Astrocyte (in vitro differentiated cells and primary cell): ENCODE data around the gene ESRRG. TPM values are rescaled to one million over a fixed set of nuclear protein-coding genes. Genes with fewer than 3 reads are reported as not detected.

ENCODE experiments used
- DNase-seq: peaks from one replicate; pipeline ENCODE4 v3.0.0-alpha.2; 2010; ENCODE audit warnings: low read depth
- FAIRE-seq: peaks from 2 replicates; lab custom pipeline; 2011; peaks lifted over from hg19 to GRCh38; lab: Jason Lieb, UNC
- H2AFZ ChIP-seq: 2 replicates; pipeline ENCODE4 v1.6.0; 2012; ENCODE audit warnings: low read depth, low read length, inconsistent platforms
- H3K27ac ChIP-seq: 2 replicates; pipeline ENCODE4 v1.5.1; 2011; ENCODE audit warnings: low read depth, low read length, inconsistent platforms
- H3K27me3 ChIP-seq: 2 replicates; pipeline ENCODE4 v1.6.0; 2011; ENCODE audit warnings: low read length, inconsistent platforms; ENCODE audit not compliant: insufficient read depth
- H3K36me3 ChIP-seq: 2 replicates; pipeline ENCODE4 v1.5.1; 2011; ENCODE audit warnings: low read length, inconsistent platforms; ENCODE audit not compliant: insufficient read depth
- H3K4me1 ChIP-seq: 2 replicates; pipeline ENCODE4 v1.5.1; 2011; ENCODE audit warnings: low read length, inconsistent platforms; ENCODE audit not compliant: insufficient read depth
- H3K4me2 ChIP-seq: 2 replicates; pipeline ENCODE4 v1.6.0; 2012; ENCODE audit warnings: low read length, inconsistent platforms
- H3K4me3 ChIP-seq: 2 replicates; pipeline ENCODE4 v1.5.1; 2011; ENCODE audit warnings: low read depth, mild to moderate bottlenecking, low read length, inconsistent platforms; ENCODE audit not compliant: insufficient read depth
- H3K79me2 ChIP-seq: 2 replicates; pipeline ENCODE4 v1.6.0; 2012; ENCODE audit warnings: mild to moderate bottlenecking, low read length, inconsistent platforms; ENCODE audit not compliant: insufficient read depth
- H3K9ac ChIP-seq: 2 replicates; pipeline ENCODE4 v1.6.0; 2012; ENCODE audit warnings: mild to moderate bottlenecking, low read length, inconsistent platforms
- H3K9me3 ChIP-seq: 2 replicates; pipeline ENCODE4 v1.5.1; 2012; ENCODE audit warnings: low read depth, mild to moderate bottlenecking, low read length, inconsistent platforms; ENCODE audit not compliant: insufficient read depth
- H4K20me1 ChIP-seq: 2 replicates; pipeline ENCODE4 v1.6.0; 2012; ENCODE audit warnings: low read length, inconsistent platforms; ENCODE audit not compliant: insufficient read depth
- H3K27ac Mint-ChIP-seq: one replicate; pipeline ENCODE4 v1.8.0; 2021; ENCODE audit warnings: mild to moderate bottlenecking, mixed read lengths; ENCODE audit not compliant: unreplicated experiment
- H3K27me3 Mint-ChIP-seq: one replicate; pipeline ENCODE4 v1.8.0; 2021; ENCODE audit warnings: low read depth, mixed read lengths; ENCODE audit not compliant: unreplicated experiment
- H3K36me3 Mint-ChIP-seq: one replicate; pipeline ENCODE4 v1.8.0; 2021; ENCODE audit warnings: low read depth, mixed read lengths; ENCODE audit not compliant: unreplicated experiment
- H3K4me1 Mint-ChIP-seq: one replicate; pipeline ENCODE4 v1.8.0; 2021; ENCODE audit warnings: low read depth, mixed read lengths; ENCODE audit not compliant: unreplicated experiment
- H3K4me3 Mint-ChIP-seq: one replicate; pipeline ENCODE4 v1.8.0; 2021; ENCODE audit warnings: mild to moderate bottlenecking, moderate library complexity, mixed read lengths; ENCODE audit not compliant: unreplicated experiment
- H3K9me3 Mint-ChIP-seq: one replicate; pipeline ENCODE4 v1.8.0; 2021; ENCODE audit warnings: mild to moderate bottlenecking, mixed read lengths; ENCODE audit not compliant: unreplicated experiment
- CTCF ChIP-seq: IDR thresholded peaks from 2 replicates; pipeline ENCODE4 v1.5.1; 2011; ENCODE audit warnings: low read depth, mild to moderate bottlenecking, inconsistent platforms, low read length, moderate library complexity; ENCODE audit not compliant: insufficient read depth
- EZH2 ChIP-seq: IDR thresholded peaks from 2 replicates; pipeline ENCODE4 v1.6.1; 2012; ENCODE audit warnings: mild to moderate bottlenecking, low read length, inconsistent platforms; ENCODE audit not compliant: insufficient read depth
- total RNA-seq: library from RNA; stranded (reverse); gene quantifications from 2 replicates; pipeline ENCODE4 v1.2.1, GENCODE V29; 2021

ESRRG gene
- total RNA-seq, 1 donor from 2014 or later: 0.79 TPM

DNA sequence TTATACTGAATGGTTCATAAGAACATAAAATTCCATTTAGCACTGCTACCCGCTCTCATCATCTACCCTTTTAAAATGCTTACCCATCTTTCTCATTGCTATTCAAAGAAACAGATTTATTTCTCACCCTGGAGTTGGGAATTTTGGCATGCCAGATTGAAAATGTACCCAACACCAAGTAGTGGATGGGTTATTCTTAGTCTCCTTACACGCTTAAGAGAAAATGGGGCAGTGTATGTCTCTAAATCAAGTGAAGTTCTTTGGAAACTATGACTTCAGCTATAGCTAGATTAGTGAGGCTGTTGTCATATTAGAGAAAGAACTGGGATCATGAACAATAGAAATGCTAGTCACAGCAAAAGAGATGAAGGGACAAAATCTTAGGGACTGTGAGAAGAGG is 27.7 kb upstream of the ESRRG start:
- H3K27ac ChIP-seq: no peak overlapping the region
- no peak for FAIRE-seq
- no peak overlapping the region for H3K9ac ChIP-seq
- no peak overlapping the region for H3K4me3 Mint-ChIP-seq
- H3K4me1 ChIP-seq: no peaks in the 10 kb centered on the region
- no peak for TF ChIP-seq CTCF
- no peak for TF ChIP-seq EZH2
- no peaks in the 10 kb centered on the region for H3K36me3 Mint-ChIP-seq
- H3K4me3 ChIP-seq: no peak overlapping the region
- no peak for DNase-seq
- no peaks in the 10 kb centered on the region for H3K36me3 ChIP-seq
- H3K9me3 ChIP-seq: no peaks in the 10 kb centered on the region
- H3K9me3 Mint-ChIP-seq: no peaks in the 10 kb centered on the region
- H4K20me1 ChIP-seq: no peaks in the 10 kb centered on the region
- H3K4me2 ChIP-seq: no peak overlapping the region
- no peak overlapping the region for H3K27ac Mint-ChIP-seq
- no peaks in the 10 kb centered on the region for H3K27me3 ChIP-seq
- H2AFZ ChIP-seq: no peak overlapping the region
- no peaks in the 10 kb centered on the region for H3K27me3 Mint-ChIP-seq
- no peaks in the 10 kb centered on the region for H3K79me2 ChIP-seq
- H3K4me1 Mint-ChIP-seq: no peaks in the 10 kb centered on the region

DNA sequence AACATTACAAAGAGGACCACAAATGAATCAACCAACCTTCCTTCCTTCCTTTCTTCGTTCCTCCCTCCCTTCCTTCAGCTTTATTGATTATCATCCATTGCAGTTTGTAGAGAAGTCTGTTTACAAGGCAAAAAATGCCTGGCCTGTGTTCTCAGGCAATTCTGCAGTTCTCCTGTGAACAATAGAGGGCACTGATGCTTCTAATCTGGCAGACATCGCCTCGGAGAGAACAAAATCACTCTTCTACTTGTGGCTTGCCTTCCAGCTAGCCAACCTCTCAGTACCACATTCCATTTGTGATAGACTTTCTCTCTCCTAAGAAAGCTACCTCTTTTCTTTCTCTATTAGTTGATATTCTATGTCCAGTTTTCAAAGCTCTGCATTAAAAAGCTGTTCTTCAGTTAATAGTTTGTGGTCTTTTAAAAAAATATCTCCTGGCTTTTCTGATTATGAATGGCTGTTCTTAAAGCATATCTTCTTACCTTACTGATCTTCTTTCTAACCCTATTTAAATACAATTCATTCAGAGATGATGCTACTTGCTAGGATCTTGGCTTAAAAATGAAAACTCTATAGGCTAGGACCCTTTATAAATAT is 26.9 kb upstream of the ESRRG start:
- Histone ChIP-seq H3K9ac (no peak overlapping the region), H3K4me2 (no peak overlapping the region), H3K4me1 (no peaks in the 10 kb centered on the region), H3K27me3 (no peaks in the 10 kb centered on the region), H3K4me3 (no peak overlapping the region), H3K27ac (no peak overlapping the region), H3K36me3 (no peaks in the 10 kb centered on the region), H2AFZ (no peak overlapping the region), H3K79me2 (no peaks in the 10 kb centered on the region), H4K20me1 (no peaks in the 10 kb centered on the region), H3K9me3 (no peaks in the 10 kb centered on the region)
- FAIRE-seq (peak; percentile 58), DNase-seq (peak; percentile 51)
- no peak for TF ChIP-seq EZH2
- peak; percentile 75 for TF ChIP-seq CTCF
- Mint-ChIP-seq H3K27ac (no peak overlapping the region), H3K4me1 (no peaks in the 10 kb centered on the region), H3K4me3 (no peak overlapping the region), H3K36me3 (no peaks in the 10 kb centered on the region), H3K27me3 (no peaks in the 10 kb centered on the region), H3K9me3 (no peaks in the 10 kb centered on the region)

DNA sequence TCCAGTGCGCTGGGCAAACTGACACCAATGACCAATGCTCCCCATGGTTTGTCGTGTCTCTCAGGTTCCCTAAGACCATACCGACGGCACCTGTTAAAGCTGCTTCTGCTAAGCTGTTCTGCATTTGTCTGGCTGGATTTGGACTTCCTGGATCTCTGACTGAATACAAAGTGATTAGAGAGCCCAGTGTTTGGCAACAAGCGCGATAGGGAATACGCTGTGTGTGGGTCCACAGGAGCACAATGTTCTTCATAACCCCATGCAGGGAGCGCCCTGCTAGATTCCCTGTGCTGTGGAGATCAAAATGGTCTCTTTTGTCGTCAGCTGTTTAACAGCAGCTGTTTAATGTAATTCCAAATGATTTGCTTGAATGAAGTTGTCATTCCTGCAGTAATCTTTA is 26.0 kb upstream of the ESRRG start:
- Histone ChIP-seq H3K27me3 (no peaks in the 10 kb centered on the region), H3K79me2 (no peaks in the 10 kb centered on the region), H3K4me3 (no peak overlapping the region), H3K9me3 (no peaks in the 10 kb centered on the region), H4K20me1 (no peaks in the 10 kb centered on the region), H3K27ac (no peak overlapping the region), H3K9ac (no peak overlapping the region), H3K4me2 (no peak overlapping the region), H3K36me3 (no peaks in the 10 kb centered on the region), H2AFZ (no peak overlapping the region), H3K4me1 (no peaks in the 10 kb centered on the region)
- Mint-ChIP-seq H3K36me3 (no peaks in the 10 kb centered on the region), H3K4me3 (no peak overlapping the region), H3K4me1 (no peaks in the 10 kb centered on the region), H3K27ac (no peak overlapping the region), H3K27me3 (no peaks in the 10 kb centered on the region), H3K9me3 (no peaks in the 10 kb centered on the region)
- DNase-seq (no peak), FAIRE-seq (no peak)
- TF ChIP-seq CTCF (no peak), EZH2 (no peak)
